GM10847 (cell line): Measurements from ENCODE around the gene MXD3.

Experiments used
- POLR2A ChIP-seq: IDR thresholded peaks from 2 replicates; pipeline ENCODE4 v1.6.1; 2011; ENCODE audit not compliant: insufficient read length; ENCODE audit errors: extremely low read depth

MXD3 gene

DNA sequence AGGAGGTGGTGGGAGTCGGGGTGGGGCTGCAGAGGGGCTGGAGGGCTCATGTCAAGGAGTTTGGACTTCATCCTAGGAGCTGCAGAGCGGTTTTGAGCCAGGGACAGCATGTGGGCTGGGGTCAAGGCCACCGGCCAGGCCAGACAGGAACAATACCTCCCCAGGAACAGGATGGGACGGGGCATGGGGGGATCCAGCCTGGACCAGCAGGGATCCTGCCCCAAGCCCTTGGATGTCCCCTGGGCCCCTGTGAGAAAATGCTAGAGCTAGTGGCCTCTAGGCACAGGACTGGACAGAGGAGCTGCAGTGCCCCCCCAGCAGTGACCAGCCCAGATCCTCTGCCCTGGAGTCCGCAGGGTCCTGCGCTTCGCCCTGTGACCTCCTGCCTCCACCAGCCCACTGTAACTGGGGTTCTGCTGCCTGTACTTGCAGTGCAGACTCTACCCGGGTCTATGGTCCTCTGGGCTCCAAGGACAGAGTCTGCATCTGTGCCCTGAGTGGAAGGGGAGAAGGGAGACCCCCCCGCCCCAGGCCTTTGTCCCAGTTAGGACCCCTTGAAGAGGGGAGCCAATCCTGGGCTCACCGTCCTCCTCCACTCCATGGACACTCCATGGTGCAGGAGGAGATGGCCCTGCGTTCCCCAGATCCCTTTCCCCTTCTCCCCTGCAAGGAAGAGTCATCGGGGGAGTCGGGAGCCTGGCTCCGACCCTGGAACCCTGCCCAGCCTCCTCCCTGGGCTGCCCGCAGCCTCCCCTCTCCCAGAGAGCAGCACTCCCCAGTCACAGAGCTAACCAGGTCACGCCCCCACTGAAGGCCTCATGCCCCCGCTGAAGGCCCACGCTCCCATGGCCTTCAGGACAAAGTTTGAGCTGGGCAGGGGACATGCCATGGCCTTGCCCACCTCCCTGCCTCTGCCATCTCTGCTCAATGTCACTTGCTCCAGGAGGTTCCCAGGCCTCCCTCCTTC lies 3.0 kb upstream of the MXD3 start:
- no peak for TF ChIP-seq POLR2A

DNA sequence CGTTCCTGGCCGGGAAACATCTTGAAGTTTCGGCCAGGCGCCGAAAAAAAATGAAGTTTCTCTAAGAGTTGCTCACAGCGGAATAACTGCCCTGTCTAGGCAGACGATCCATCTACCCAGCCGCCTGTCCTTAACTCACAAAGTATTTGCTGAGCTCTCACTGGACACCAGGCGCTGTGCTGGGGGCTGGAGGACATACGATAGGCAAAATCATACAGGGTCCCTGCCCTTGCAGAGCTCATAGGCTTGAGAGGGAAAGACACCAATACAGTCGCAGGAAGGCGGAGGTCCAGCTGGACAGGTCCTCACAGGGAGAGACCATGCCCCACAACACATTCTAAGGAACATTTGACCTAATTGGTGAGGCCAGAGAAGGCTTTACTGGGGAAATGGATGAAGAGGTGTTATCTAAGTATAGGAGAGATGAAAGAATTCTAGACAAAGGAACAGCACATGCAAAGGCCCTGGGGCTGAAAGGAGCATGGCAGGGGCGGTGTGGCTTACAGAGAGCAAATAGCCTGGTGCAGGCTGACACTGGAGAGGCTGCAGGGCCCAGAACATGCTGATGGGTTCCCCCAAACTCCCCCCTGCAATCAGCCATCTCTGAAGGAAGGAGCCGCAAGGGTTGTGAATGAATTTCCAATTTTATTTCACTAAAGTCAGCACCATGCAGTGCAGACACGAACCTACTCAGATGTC lies 2.0 kb upstream of the MXD3 start:
- no peak for TF ChIP-seq POLR2A

DNA sequence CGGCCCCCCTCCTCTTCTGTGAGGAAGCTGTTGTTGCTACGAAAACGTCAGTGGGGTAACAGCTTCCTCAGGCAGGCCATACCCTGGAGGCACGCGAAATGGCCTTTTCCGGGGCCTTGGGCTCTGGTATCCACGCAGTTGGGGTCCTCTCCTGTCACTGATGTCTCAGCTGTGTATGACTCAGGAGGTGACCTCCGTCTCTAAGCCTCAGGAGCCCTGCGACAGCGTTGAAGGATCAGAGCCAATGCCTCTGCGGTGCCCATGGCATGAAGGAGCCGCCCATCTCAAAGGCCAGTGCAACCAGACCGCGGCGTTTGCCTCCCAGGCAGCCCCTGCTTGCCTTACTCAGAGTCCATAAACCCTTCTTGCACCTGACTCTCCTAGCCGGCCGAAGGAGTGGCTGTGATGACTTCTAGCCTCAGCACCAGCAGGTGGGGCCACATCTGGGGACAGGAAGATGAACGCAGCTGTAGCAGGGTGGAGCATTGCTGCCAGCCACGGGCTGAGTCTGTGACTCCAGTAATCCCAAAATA lies 1.0 kb upstream of the MXD3 start:
- TF ChIP-seq POLR2A, result peak; percentile 26

DNA sequence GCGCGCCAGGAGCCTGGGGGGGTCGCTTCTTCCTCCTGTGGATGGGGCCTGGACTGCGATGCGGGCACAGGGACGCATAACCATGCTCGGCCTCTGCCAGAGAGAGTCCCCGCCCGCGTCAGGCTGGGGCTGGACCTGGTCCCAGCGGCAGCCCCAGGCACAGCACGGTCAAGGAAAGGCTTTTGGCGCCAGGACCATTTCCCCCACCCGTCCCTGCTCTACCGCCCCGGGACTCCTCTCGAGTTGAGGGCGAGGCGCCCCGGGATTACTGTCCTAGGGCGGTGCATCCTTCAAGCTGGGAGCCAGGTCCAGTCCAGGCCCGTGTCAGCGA lies 341 bp downstream of the MXD3 start:
- no peak for TF ChIP-seq POLR2A

DNA sequence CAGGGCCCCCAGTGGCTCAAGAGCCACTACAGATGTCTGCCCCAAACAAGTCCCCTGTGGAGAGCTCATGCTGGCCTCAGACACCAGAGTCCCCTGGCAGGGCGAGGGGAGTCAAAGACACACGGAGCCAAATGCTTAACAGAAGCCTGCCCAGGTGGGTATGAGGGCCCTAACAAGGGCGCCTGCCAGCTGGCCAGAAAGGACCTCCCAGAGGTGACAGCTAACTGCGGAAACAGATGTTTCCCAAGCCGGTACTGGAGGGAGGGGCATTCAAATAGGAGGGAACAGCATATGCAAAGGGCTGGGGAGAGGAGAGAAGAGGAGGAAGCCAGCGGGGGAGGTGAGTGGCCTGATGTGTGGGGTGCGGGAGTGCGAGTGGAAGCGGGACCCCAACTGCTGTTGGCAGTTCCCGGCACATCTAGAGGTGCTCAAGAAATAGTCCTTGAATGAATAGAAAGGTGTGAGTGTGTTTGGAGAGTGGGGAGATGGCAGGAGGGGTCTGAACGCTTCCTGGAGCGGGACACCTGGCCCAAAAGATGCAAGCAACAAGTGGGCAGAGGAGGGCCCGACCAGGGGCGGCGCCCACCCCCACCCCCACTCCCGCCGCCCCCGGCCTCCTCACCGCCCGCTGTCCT lies 824 bp downstream of the MXD3 start:
- peak; percentile 36 for TF ChIP-seq POLR2A

DNA sequence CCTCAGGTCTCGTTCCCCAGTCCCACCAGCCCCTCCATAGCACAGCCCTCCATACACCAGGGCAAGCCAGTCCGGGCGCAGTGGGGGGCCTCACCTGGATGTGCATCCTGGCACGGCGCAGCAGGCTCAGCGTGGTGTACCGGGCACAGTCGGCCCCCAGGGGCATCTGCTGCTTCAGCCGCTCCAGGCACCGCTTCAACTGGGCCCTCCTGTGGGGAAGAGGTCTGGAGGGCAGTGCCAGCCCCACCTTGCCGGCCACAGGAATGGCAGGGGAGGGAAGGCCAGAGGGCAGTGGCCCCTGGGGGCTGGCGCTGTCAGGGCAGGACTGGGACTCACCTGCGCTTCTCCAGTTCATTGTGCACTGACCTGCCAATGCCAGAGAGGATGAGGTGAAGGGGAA lies 1.4 kb downstream of the MXD3 start:
- TF ChIP-seq POLR2A, result no peak

DNA sequence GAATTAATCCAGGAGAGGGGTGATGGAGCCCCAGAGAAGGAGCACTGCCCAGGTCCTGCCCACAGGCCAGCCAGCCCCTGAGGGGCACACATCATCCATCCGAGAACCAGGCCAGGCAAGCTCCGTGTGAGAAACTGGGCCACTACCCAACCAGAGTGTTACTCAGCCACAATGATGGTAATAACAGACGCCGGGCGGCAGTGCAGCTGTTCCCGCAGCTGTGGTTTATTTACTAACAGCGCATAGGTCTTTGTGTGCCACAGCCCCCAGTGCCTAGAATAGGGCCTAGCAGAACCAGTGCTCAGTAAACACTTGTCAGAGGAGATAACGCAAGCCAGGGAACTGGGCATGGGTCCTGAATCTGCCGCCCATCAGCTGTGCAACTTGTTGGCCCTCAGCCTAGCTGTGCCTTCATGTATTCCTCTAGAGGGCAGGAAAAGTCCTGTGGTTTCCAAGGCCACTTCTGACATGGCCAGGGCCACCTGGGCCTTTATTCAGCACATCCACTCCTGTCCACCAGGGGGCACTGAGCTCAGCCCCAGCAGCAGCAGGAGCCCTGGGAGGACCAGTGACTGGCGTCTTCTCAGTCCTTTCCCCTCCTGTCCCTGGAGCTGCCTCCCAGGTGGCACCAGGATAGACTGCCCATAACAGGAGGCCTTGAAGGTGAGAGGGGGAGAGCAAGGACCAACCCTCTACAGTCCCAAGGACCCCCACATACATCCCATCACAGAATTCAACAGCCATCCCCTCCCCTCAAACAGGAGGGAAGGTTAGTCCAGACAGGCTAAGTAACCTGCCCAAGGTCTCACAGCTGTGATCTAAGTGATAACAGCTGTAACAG lies 2.1 kb downstream of the MXD3 start:
- no peak for TF ChIP-seq POLR2A

DNA sequence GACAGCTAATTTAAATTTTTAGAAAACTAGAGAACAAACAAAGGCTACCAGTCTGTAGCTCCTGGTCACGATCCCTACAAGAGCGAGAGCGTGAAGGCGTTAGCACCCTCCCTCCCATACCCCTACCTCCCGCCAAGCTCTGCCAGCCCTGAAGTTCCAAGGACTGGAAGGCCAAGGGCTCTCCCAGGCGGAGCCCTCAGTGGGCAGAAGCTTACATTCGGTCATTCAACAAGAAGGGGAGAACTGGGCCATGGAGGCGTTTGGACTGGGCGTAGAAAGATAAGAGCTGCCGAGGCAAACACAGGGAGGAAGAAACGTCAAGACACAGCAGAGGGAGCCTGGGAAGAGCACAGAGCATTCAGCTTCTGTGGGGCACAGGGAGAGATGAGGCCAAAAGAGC lies 3.0 kb downstream of the MXD3 start:
- TF ChIP-seq POLR2A, result no peak

DNA sequence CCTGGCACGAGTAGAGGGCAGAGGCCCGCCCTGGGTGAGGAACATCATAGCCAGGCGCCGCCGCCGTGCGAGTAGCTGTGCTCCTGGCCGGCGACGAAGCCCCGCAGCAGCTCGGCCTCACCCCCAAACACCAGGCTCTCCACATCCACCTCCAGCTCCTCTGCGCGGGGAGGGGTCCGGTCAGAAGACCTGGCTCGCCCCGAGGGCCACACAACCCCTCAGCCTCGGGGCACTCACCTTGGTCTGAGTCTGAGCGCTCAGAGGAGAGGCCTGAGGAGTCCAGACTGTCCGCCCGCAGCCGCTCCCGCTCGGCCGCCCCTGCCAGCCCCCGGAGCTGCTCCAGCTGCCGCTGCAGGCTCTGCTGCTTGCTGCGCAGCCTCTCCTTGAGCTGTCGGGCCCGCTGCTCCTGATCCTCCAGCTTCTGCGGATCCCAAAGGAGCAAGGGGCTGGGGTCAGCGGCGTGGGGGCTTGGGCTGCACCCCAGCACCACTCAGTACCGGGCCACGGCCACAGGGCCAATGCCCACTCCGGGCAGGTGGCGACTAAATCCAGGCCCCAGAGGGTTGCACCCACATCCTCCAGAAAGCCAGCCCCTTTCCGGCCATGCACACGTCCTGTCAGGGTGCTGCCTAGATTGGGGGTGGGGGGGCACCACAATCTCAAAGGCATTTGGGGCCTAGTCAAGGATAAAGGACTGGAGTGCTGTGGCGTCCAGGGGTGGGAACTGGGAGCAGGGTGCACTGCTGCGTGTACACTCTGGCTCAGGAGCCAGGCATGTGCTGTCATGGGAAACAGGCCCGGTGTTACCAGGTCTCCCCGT lies 3.9 kb downstream of the MXD3 start:
- TF ChIP-seq POLR2A, result no peak

DNA sequence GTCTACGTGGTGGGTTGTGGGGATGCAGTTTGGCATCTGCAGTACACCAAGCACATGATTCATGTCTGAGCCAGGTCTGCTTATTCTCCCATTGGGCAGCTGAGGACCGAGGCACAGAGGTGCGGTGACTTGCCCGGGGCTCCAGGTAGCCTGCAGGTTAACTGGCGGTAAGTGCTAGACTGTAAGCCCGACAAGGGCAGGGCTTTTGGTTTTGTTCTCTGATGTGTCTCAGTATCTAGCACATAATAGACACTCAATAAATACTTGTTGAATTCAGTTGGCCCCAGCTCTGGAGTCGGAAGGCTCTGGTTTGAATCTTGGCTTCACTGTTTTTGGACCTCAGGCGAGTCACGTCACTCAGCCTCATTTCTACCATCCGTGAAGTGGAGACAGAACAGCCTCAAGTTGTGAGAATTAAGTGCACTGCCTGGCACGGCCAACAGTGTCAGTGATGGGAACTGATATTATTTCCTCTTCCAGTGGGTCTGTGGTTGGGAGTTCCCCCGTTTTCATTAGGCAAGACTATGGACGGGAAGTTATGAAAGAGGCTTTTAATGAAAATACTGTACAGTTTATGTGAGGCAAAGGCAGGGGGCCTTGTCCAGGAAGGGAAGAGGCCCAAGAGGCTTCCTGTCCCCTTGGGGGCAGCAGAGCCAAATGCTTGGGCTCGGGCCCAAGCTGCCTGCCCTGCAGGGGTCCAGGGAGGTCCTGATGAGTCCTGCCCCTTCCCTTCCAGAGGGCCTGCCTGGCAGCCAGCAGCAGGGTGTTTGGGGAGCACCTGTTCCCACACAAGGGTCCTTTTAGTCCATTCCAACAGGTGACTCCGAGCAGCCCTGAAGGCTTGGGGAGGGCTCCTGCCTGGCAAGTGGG lies 4.8 kb downstream of the MXD3 start:
- TF ChIP-seq POLR2A, result no peak

DNA sequence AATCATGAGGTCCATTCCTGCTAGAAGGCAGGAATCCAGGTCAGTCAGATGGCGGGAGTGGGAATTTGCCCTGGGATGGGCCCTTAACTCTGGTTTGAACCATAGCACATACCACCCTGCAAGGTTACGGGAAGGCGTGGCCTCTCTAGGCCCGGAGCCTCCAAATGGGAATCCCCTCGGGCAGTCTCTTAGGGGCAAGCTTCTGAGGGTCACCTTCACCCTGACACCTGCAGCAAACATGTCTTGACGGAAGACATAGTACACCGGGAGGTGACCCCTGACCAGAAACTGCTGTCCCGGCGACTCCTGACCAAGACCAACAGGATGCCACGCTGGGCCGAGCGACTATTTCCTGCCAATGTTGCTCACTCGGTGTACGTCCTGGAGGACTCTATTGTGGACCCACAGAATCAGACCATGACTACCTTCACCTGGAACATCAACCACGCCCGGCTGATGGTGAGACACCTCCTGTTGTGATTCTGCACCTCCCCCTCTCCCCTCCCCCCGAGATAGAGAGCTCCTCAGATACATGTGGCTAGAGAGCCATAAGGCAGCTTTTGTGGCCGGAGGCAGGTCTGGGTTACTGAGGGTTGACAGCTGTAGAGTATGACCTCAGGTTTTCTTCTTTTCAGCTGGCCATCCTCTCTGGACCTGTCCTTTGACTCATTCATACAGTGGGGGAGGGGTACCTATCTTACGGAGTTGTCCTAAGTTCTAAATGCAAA lies 7.1 kb downstream of the MXD3 start:
- TF ChIP-seq POLR2A, result no peak

DNA sequence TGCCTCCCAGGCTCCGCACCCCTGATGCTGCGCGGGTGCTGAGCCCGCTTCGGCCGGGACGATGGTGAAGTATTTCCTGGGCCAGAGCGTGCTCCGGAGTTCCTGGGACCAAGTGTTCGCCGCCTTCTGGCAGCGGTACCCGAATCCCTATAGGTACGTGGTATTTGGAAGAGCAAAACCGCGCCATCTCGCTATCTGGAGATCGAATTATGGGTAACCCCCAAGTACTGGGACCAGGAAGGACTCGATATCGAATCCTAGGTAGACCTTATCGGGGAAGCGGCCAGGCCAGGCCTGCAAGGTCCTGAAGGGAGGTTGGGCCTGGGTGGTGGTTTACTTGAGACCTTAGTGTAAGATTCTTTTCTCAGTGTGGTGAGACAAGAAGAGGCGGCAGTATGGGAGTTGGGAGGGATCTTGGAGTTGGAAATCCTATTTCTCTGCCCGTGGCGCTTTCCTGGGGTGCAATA lies 7.7 kb downstream of the MXD3 start:
- no peak for TF ChIP-seq POLR2A
